Mesenchymal stem cell (in vitro differentiated cells and primary cell): ENCODE data around the gene LBX2.

Experiments used
- DNase-seq: peaks from one replicate; pipeline ENCODE4 v3.0.0-alpha.2; 2013
- H2AFZ ChIP-seq: one replicate; pipeline ENCODE4 v1.6.1; 2013; ENCODE audit warnings: low read depth, mild to moderate bottlenecking, control low read depth, inconsistent platforms, low read length, moderate library complexity
- H2AK5ac ChIP-seq: 2 replicates; pipeline ENCODE4 v1.6.1; 2013; ENCODE audit warnings: low read length, moderate library complexity, mild to moderate bottlenecking, inconsistent platforms; ENCODE audit not compliant: severe bottlenecking
- H2BK120ac ChIP-seq: one replicate; pipeline ENCODE4 v1.6.1; 2013; ENCODE audit warnings: low read depth, mild to moderate bottlenecking, inconsistent platforms, low read length, moderate library complexity
- H2BK12ac ChIP-seq, 2 experiments: one replicate each; pipeline ENCODE4 v1.6.1; 2013; ENCODE audit warnings: inconsistent platforms in 2 of 2, low read length in 2 of 2, mild to moderate bottlenecking in 2 of 2, moderate library complexity in 2 of 2, control low read depth in 1 of 2
- H2BK15ac ChIP-seq: one replicate; pipeline ENCODE4 v1.6.1; 2013; ENCODE audit warnings: mild to moderate bottlenecking, low read depth, inconsistent platforms; ENCODE audit not compliant: poor library complexity, severe bottlenecking
- H2BK5ac ChIP-seq: 2 replicates; pipeline ENCODE4 v1.6.1; 2013; ENCODE audit warnings: low read depth, mild to moderate bottlenecking, low read length, control low read depth, inconsistent platforms; ENCODE audit not compliant: poor library complexity, severe bottlenecking
- H3K14ac ChIP-seq, 2 experiments: one replicate each; pipeline ENCODE4 v1.6.1; 2013; ENCODE audit warnings: inconsistent platforms in 2 of 2, low read length in 2 of 2, control low read depth in 1 of 2, mild to moderate bottlenecking in 1 of 2, moderate library complexity in 1 of 2
- H3K18ac ChIP-seq, 2 experiments: one replicate each; pipeline ENCODE4 v1.6.1; 2013; ENCODE audit warnings: inconsistent platforms in 2 of 2, low read length in 2 of 2, control low read depth in 1 of 2, low read depth in 1 of 2, mild to moderate bottlenecking in 1 of 2
- H3K23ac ChIP-seq, 2 experiments: one replicate each; pipeline ENCODE4 v1.6.1; 2013; ENCODE audit warnings: inconsistent platforms in 2 of 2, low read length in 2 of 2, mild to moderate bottlenecking in 2 of 2, moderate library complexity in 2 of 2, control low read depth in 1 of 2
- H3K27ac ChIP-seq: 2 replicates; pipeline ENCODE4 v1.5.1; 2013; ENCODE audit warnings: mild to moderate bottlenecking, moderate library complexity, low read length, control low read depth, inconsistent platforms; ENCODE audit not compliant: poor library complexity, severe bottlenecking
- H3K27me3 ChIP-seq, 2 experiments: 2 replicates each; pipeline versions ENCODE4 v1.6.1 to v1.7.0; 2013; ENCODE audit warnings: low read length in 2 of 2, mild to moderate bottlenecking in 2 of 2, moderate library complexity in 2 of 2, control low read depth in 1 of 2, inconsistent platforms in 1 of 2; ENCODE audit not compliant: control insufficient read depth in 1 of 2, insufficient read depth in 1 of 2
- H3K36me3 ChIP-seq, 2 experiments: 2 replicates each; pipeline versions ENCODE4 v1.6.1 to v1.7.0; 2013; ENCODE audit warnings: low read length in 2 of 2, control low read depth in 1 of 2, inconsistent platforms in 1 of 2, low read depth in 1 of 2, mild to moderate bottlenecking in 1 of 2; ENCODE audit not compliant: insufficient read depth in 2 of 2, control insufficient read depth in 1 of 2
- H3K4ac ChIP-seq, 2 experiments: one replicate each; pipeline ENCODE4 v1.6.1; 2013; ENCODE audit warnings: inconsistent platforms in 2 of 2, low read length in 2 of 2, mild to moderate bottlenecking in 2 of 2, moderate library complexity in 2 of 2, control low read depth in 1 of 2, low read depth in 1 of 2
- H3K4me1 ChIP-seq: 2 replicates; pipeline ENCODE4 v1.6.1; 2013; ENCODE audit warnings: low read depth, low read length, control low read depth; ENCODE audit not compliant: control insufficient read depth, insufficient read depth
- H3K4me2 ChIP-seq: 2 replicates; pipeline ENCODE4 v1.6.1; 2013; ENCODE audit warnings: low read length, mild to moderate bottlenecking, inconsistent platforms; ENCODE audit not compliant: poor library complexity, severe bottlenecking
- H3K4me3 ChIP-seq, 2 experiments: 2 replicates each; pipeline versions ENCODE4 v1.5.1 to v1.7.0; 2013; ENCODE audit warnings: low read length in 2 of 2, mild to moderate bottlenecking in 2 of 2, control low read depth in 1 of 2, low read depth in 1 of 2; ENCODE audit not compliant: insufficient read depth in 1 of 2
- H3K79me1 ChIP-seq: replicated peaks from 2 replicates; pipeline ENCODE4 v1.6.1; 2013; ENCODE audit warnings: mild to moderate bottlenecking, control low read depth, low read length, inconsistent platforms; ENCODE audit not compliant: poor library complexity, severe bottlenecking
- H3K9ac ChIP-seq: 2 replicates; pipeline ENCODE4 v1.7.0; 2013; ENCODE audit warnings: mild to moderate bottlenecking, low read length, moderate library complexity
- H3K9me3 ChIP-seq: 2 replicates; pipeline ENCODE4 v1.7.0; 2013; ENCODE audit warnings: mild to moderate bottlenecking, low read length; ENCODE audit not compliant: control insufficient read depth
- H4K8ac ChIP-seq: one replicate; pipeline ENCODE4 v1.6.1; 2013; ENCODE audit warnings: inconsistent platforms, mild to moderate bottlenecking, low read length, moderate library complexity
- H4K91ac ChIP-seq: one replicate; pipeline ENCODE4 v1.6.1; 2013; ENCODE audit warnings: mild to moderate bottlenecking, low read length, inconsistent platforms
- WGBS: methylation state at CpG from one replicate; pipeline ENCODE4 v1.1.7; 2013; ENCODE audit warnings: mixed read lengths; 5-methylcytosine and 5-hydroxymethylcytosine counted together

LBX2 gene

DNA sequence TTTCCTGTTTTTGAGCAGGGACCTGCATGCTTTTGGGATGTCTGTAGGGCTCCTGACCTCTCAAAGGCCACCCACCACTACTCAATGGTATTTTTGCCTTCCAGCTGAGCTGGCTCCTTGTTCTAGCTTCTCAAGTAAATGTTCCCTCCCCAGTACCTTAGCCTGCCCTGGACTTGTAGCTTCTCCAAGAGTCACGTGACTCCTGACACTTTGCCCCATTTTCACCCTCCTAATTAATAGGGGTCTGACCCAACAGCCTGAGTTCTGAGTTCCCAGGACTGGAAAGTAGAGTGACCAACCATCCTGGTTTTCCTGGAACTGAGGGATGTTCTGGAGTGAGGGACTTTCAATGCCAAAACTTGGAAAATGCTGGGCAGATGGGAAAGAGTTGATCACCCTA lies 4.0 kb downstream of the LBX2 start:
- Histone ChIP-seq H3K4me1 (peaks cover 27% of the 10 kb centered on the region), H3K4ac (no peak overlapping the region), H2AK5ac (no peak overlapping the region), H3K18ac (no peak overlapping the region), H3K9ac (no peak overlapping the region), H3K9me3 (no peaks in the 10 kb centered on the region), H3K4me2 (no peak overlapping the region), H2AFZ (no peak overlapping the region), H2BK5ac (no peak overlapping the region), H3K27ac (no peak overlapping the region), H3K36me3 (peaks cover 33 to 42% of the 10 kb centered on the region in 2 experiments), H3K23ac (no peak overlapping the region), H3K79me1 (no peaks in the 10 kb centered on the region), H2BK120ac (no peak overlapping the region), H4K8ac (no peak overlapping the region), H3K4me3 (no peak overlapping the region), H3K14ac (no peak overlapping the region), H2BK15ac (no peak overlapping the region), H4K91ac (no peak overlapping the region), H3K27me3 (peaks cover 0 to 35% of the 10 kb centered on the region in 2 experiments), H2BK12ac (no peak overlapping the region)
- no peak for DNase-seq
- no CpG with 5 or more reads among the region's 1 CpG for WGBS

DNA sequence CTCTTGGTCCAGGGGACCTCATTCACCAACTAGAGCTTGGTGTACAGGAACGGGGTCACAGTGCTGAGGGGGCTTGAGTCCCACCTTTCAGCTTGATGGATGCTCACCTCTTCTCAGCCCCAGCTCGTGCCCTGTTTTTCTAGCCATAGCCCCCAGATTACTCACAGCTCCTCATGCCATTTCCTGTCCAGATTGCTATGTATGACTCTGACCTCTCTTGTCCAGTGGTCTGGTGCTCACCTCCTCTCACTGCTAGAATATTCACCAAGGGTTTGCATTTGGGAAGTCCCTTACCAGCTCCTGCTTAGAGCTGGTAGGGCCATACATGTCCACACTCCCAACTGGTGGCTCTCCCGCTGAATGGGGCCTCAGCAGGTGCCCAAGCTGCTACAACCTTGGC lies 5.9 kb downstream of the LBX2 start:
- Histone ChIP-seq H3K4me3 (no peak overlapping the region), H2BK5ac (no peak overlapping the region), H2AK5ac (no peak overlapping the region), H3K36me3 (peaks cover 49 to 56% of the 10 kb centered on the region in 2 experiments), H3K4me1 (peaks cover 11% of the 10 kb centered on the region), H2BK15ac (no peak overlapping the region), H3K9me3 (no peaks in the 10 kb centered on the region), H2BK120ac (no peak overlapping the region), H3K23ac (no peak overlapping the region), H3K18ac (no peak overlapping the region), H3K4ac (no peak overlapping the region), H2BK12ac (no peak overlapping the region), H4K8ac (no peak overlapping the region), H3K27me3 (peaks cover 0 to 19% of the 10 kb centered on the region in 2 experiments), H3K79me1 (peaks cover 5% of the 10 kb centered on the region), H2AFZ (no peak overlapping the region), H4K91ac (no peak overlapping the region), H3K4me2 (no peak overlapping the region), H3K27ac (no peak overlapping the region), H3K14ac (no peak overlapping the region), H3K9ac (no peak overlapping the region)
- WGBS, result 76% methylated on average over 3 of the region's 3 CpGs
- DNase-seq, result no peak

DNA sequence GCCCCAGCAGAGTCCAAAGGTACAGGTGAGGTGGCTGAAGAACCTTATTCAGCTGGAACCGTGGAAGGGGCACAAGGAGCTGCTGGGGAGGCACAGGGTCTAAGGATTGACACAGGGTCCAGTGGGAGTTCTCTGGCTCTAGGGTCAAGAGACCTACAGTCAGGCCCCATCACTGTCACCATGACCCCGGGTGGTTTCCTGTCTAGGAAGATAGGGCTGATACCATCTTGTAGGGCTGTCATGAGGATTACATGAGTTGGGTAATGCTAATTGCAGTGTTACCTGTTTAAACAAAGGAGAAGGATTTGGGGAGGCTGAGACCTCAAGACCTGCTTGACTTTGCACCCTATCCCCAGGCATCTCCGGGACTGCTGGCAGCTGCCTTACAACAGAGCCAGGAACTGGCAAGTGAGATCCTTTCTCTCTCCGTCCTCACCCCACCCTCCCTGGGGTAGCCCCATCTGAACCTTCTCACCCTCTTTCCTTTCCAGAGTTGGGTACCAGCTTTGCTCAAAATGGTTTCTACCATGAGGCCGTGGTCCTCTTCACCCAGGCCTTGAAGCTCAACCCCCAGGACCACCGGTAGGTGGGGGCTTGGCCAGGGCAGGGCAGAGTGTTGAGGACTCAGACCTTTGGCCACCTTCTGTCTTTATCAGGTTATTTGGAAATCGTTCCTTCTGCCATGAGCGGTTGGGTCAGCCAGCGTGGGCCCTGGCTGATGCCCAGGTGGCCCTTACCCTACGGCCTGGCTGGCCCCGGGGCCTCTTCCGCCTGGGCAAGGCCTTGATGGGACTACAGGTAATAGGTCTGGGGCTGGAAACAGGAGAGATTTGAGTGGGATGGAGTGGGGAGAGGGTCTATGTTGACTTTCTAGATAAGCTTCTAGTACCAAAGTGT lies 7.5 kb downstream of the LBX2 start:
- H3K4me3 ChIP-seq, result no peak overlapping the region
- WGBS, result 96% methylated on average over 12 of the region's 12 CpGs
- peaks cover 9% of the 10 kb centered on the region for H3K79me1 ChIP-seq
- H3K27ac ChIP-seq, result no peak overlapping the region
- H3K14ac ChIP-seq, result no peak overlapping the region
- no peak overlapping the region for H3K4ac ChIP-seq
- no peak overlapping the region for H2BK120ac ChIP-seq
- H3K9me3 ChIP-seq, result no peaks in the 10 kb centered on the region
- no peak overlapping the region for H2BK15ac ChIP-seq
- H2BK5ac ChIP-seq, result no peak overlapping the region
- peaks cover 50 to 67% of the 10 kb centered on the region in 2 experiments for H3K36me3 ChIP-seq
- no peak for DNase-seq
- H3K4me2 ChIP-seq, result no peak overlapping the region
- no peak overlapping the region for H4K8ac ChIP-seq
- no peak overlapping the region for H2AK5ac ChIP-seq
- H2BK12ac ChIP-seq, result no peak overlapping the region
- H4K91ac ChIP-seq, result no peak overlapping the region
- H3K23ac ChIP-seq, result no peak overlapping the region
- no peaks in the 10 kb centered on the region for H3K4me1 ChIP-seq
- H3K9ac ChIP-seq, result no peak overlapping the region
- H2AFZ ChIP-seq, result no peak overlapping the region
- H3K18ac ChIP-seq, result no peak overlapping the region
- H3K27me3 ChIP-seq, result peaks cover 0 to 3% of the 10 kb centered on the region in 2 experiments

DNA sequence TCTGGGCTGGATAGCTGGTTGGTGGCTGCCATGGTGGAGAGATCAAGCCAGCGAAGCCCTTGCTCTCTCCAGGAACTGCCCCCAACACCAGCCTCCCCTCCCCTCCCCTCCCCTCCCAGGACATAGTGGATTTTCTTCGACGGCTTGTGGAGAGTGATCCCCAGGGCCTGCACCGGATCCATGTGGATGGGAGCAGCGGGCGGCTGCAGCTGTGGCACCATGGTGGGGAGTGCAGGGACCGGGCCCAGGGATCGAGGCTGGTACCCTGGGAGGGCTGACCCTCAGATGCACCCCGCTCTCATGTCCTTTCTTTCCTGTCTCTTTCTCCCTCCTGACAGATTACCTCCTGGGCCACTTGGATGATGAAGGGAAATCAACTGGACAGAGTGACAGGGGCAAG lies 9.5 kb downstream of the LBX2 start:
- no peak for DNase-seq
- H3K27me3 ChIP-seq, result no peaks in the 10 kb centered on the region
- no peak overlapping the region for H2BK5ac ChIP-seq
- WGBS, result 97% methylated on average over 9 of the region's 9 CpGs
- no peak overlapping the region for H2BK15ac ChIP-seq
- H4K91ac ChIP-seq, result no peak overlapping the region
- no peak overlapping the region for H2BK120ac ChIP-seq
- H3K14ac ChIP-seq, result no peak overlapping the region
- no peak overlapping the region for H3K9ac ChIP-seq
- no peak overlapping the region for H3K18ac ChIP-seq
- H3K4me1 ChIP-seq, result no peaks in the 10 kb centered on the region
- H3K4me2 ChIP-seq, result no peak overlapping the region
- no peak overlapping the region for H2AK5ac ChIP-seq
- no peak overlapping the region for H3K4me3 ChIP-seq
- no peak overlapping the region for H3K4ac ChIP-seq
- no peak overlapping the region for H3K27ac ChIP-seq
- no peaks in the 10 kb centered on the region for H3K9me3 ChIP-seq
- H3K23ac ChIP-seq, result no peak overlapping the region
- no peak overlapping the region for H2AFZ ChIP-seq
- H3K79me1 ChIP-seq, result peaks cover 15% of the 10 kb centered on the region
- H2BK12ac ChIP-seq, result no peak overlapping the region
- H3K36me3 ChIP-seq, result peaks cover 50 to 83% of the 10 kb centered on the region in 2 experiments
- no peak overlapping the region for H4K8ac ChIP-seq
